Measurements from ENCODE around the gene CTNNA3. TPM values are rescaled to one million over a fixed set of nuclear protein-coding genes. Genes with fewer than 3 reads are reported as not detected.

Gene CTNNA3
- total and polyA plus RNA-seq, 2 of the 4 experiments (the other 2 are of a cell fraction) = 0.19 to 0.90 TPM

GRCh38 chr10:67015225-67015624, 680.8 kb downstream of the CTNNA3 start:
- TF ChIP-seq CEBPB (IDR thresholded peaks at IDR 0.05; ENCODE audit: low read depth, low read length) = no peak
- no peak for TF ChIP-seq ELK1 (IDR thresholded peaks at IDR 0.05; ENCODE audit: borderline replicate concordance, low read depth, low read length)
- no peak for TF ChIP-seq MAZ (IDR thresholded peaks at IDR 0.05; ENCODE audit: borderline replicate concordance, low read depth, low read length)
- TF ChIP-seq CHD1 (IDR thresholded peaks at IDR 0.05; ENCODE audit: low read depth, low read length) = no peak
- no peak for TF ChIP-seq USF2 (IDR thresholded peaks at IDR 0.05; ENCODE audit: low read depth, low read length)
- TF ChIP-seq RCOR1 (IDR thresholded peaks at IDR 0.05; ENCODE audit: insufficient replicate concordance, low read length) = no peak
- no peak for TF ChIP-seq POLR2A (IDR thresholded peaks at IDR 0.05; ENCODE audit: low read depth, low read length)
- ATAC-seq (ENCODE audit: low read depth) (no peak), DNase-seq (no peak)
- dilution Hi-C loops (cut with HindIII; ENCODE audit: low sequenced_read_pairs, unreplicated experiment) (no loop called here), intact Hi-C loops (cut with micrococcal nuclease) (no loop called here), in situ Hi-C loops (cut with MboI; ENCODE audit: low sequenced_read_pairs) (no loop called here)
- Histone ChIP-seq H2BK120ac (ENCODE audit: low read depth, low read length) (no peak overlapping the region), H3K9me3 (ENCODE audit: control insufficient read depth, insufficient read depth, low read length) (no peaks in the 10 kb centered on the region), H4K8ac (ENCODE audit: low read depth in 2 of 2, low read length in 2 of 2) (no peak overlapping the region), H3K9ac (ENCODE audit: low read depth, low read length) (no peak overlapping the region), H3K14ac (replicated peaks; ENCODE audit: low read depth, low read length) (no peak overlapping the region), H2AK5ac (ENCODE audit: low read depth, low read length) (no peak overlapping the region), H2BK5ac (ENCODE audit: low read depth, low read length, poor library complexity, severe bottlenecking) (no peak overlapping the region), H3K56ac (ENCODE audit: extremely low read depth, insufficient read depth, low read length) (no peak overlapping the region), H4K5ac (ENCODE audit: low read depth, low read length) (no peak overlapping the region), H3K27ac (ENCODE audit: insufficient read depth, low read length) (no peak overlapping the region), H3K36me3 (ENCODE audit: control insufficient read depth, insufficient read depth, low read length) (no peaks in the 10 kb centered on the region), H3K79me1 (ENCODE audit: low read depth in 1 of 2, low read length in 2 of 2) (no peaks in the 10 kb centered on the region), H2AFZ (replicated peaks; ENCODE audit: low read length, poor library complexity) (no peak overlapping the region), H2BK20ac (ENCODE audit: low read depth, low read length) (no peak overlapping the region), H3K4me1 (ENCODE audit: control insufficient read depth, insufficient read depth, low read length) (no peaks in the 10 kb centered on the region), H2AK9ac (replicated peaks; ENCODE audit: low read depth, low read length, poor library complexity) (no peak overlapping the region), H2BK15ac (ENCODE audit: low read depth, low read length) (no peak overlapping the region), H3K27me3 (ENCODE audit: control insufficient read depth, insufficient read depth, low read length) (no peaks in the 10 kb centered on the region), H3K9me1 (ENCODE audit: insufficient read depth, low read length) (no peaks in the 10 kb centered on the region), H4K91ac (ENCODE audit: insufficient read depth, low read depth, low read length) (no peak overlapping the region), H3K23ac (ENCODE audit: low read depth, low read length) (no peak overlapping the region), H3K4me2 (ENCODE audit: low read depth, low read length) (no peak overlapping the region), H3K4ac (ENCODE audit: low read depth, low read length) (no peak overlapping the region), H3K18ac (ENCODE audit: low read depth, low read length) (no peak overlapping the region), H4K20me1 (ENCODE audit: insufficient read depth, low read length) (no peaks in the 10 kb centered on the region), H3K4me3 (ENCODE audit: insufficient read depth, low read depth, low read length) (no peak overlapping the region)
- BruUV-seq (replicated peaks) = no TSS peak
- CTCF ChIA-PET = no interaction called here
- POLR2A ChIA-PET (ENCODE audit: unreplicated experiment) = no interaction called here
- WGBS, 2 experiments (ENCODE audit: extremely low coverage in 2 of 2, insufficient read length in 1 of 2) = no CpG with 5 or more reads among the region's 1 CpG
